Fibroblast of skin of right biceps (primary cell): ENCODE data around the gene RRBP1.
A peak's percentile ranks its signal among the peaks of the same experiment; 100 is the strongest.
"Not testable (repeated sequence)": the region's sequence is repeated elsewhere in the genome, so short reads cannot be mapped to it uniquely, and the experiment has no call there.

Experiments
- DNase-seq: peaks from one replicate; pipeline ENCODE4 v3.0.0-alpha.2; 2013

The RRBP1 gene

DNA sequence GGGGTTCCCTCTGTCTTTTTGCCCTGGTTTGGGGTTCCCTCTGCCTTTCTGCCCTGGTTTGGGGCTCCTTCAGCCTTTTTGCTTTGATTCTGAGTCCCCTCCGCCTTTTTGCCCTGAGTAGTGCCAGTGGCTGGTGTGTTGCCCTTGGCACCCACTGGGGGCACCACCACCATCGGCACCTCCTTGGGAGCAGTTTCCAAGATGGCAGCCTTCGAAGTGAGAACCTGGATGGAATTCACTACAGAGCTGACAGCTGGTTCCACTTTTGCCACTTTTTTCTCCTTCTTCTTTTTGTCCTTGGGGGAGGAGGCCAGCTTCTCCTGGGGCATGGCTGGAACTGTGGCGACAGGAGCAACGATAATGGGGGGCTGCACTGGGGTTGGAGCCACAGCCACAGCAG is 22.2 kb downstream of the RRBP1 start:
- no peak for DNase-seq

DNA sequence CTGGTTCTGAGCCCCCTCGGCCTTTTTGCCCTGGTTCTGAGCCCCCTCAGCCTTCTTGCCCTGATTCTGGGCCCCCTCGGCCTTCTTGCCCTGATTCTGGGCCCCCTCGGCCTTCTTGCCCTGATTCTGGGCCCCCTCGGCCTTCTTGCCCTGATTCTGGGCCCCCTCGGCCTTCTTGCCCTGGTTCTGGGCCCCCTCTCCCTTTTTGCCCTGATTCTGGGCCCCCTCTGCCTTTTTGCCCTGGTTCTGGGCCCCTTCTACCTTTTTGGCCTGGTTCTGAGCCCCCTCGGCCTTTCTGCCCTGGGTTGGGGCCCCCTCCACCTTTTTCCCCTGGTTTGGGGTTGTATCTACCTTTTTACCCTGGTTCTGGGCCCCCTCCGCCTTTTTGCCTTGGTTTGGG is 22.7 kb downstream of the RRBP1 start:
- DNase-seq = not testable (repeated sequence)

GRCh38 chr20:17658648-17658993 is 23.4 kb downstream of the RRBP1 start:
- no peak for DNase-seq

- no peak for DNase-seq
Measured at GRCh38 chr20:17657898-17658647, 24.0 kb downstream of the RRBP1 start.

GRCh38 chr20:17657079-17657825 is 24.8 kb downstream of the RRBP1 start:
- DNase-seq = no peak

GRCh38 chr20:17655865-17656479 is 26.1 kb downstream of the RRBP1 start:
- no peak for DNase-seq

DNA sequence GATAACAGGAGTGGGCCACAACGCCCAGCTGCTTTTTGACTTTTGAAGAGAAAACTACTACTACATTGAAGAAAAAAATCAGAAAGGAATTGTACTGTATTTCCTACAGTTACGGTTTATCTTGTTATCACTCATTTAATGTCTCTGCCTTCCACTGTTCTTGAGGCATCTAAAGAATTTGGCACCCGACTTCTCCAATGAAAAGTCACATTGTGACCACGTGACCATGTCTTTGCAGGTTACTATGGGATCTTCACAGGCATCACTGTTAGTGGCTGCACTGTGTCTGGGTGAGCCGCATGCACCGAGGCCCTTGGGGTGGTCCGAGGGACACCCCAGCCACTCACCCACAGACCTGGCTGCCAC is 26.8 kb downstream of the RRBP1 start:
- DNase-seq = peak; percentile 59

GRCh38 chr20:17654649-17655285 is 27.3 kb downstream of the RRBP1 start:
- DNase-seq = peak; percentile 68

DNA sequence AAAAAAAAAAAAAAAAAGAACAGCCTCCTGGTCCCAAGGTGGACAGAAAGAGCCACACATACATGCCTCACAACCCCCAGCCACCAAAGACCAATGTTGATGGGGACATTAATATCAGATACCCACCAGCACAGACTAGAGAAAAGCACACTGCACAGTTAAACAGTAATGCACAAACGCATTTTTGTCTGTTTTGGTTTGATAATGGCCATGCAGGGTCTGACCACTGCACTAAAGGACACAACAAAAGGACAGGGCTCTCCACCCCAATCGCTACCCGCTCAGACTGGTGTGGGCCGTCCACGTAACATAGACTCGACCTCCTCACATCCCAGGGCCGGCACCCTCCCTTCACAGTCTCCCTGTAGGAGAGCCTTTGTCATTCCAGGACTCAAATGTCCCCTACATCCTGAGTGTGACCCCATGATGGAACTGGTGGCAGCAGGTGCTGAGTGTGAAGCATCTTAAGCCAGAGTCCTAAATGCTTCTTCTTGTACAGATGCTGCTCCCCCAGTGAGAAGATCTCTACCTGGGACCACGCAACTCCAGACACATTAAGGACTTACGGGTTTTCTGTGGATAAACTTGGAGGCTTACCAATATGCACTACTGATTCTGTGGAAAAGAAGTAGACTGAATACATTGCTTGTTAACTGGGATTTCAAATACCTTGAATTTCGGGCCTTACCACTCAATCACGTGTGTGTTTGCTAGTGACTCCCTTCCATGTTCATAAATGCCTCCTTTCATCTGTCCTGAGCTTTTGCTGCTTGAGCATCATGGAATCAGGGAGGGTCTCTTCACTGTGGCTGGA is 28.0 kb downstream of the RRBP1 start:
- DNase-seq = no peak

- no peak for DNase-seq
Measured at GRCh38 chr20:17652411-17652810, 29.6 kb downstream of the RRBP1 start.

- DNase-seq = no peak
Measured at GRCh38 chr20:17651760-17652388, 30.2 kb downstream of the RRBP1 start.

DNA sequence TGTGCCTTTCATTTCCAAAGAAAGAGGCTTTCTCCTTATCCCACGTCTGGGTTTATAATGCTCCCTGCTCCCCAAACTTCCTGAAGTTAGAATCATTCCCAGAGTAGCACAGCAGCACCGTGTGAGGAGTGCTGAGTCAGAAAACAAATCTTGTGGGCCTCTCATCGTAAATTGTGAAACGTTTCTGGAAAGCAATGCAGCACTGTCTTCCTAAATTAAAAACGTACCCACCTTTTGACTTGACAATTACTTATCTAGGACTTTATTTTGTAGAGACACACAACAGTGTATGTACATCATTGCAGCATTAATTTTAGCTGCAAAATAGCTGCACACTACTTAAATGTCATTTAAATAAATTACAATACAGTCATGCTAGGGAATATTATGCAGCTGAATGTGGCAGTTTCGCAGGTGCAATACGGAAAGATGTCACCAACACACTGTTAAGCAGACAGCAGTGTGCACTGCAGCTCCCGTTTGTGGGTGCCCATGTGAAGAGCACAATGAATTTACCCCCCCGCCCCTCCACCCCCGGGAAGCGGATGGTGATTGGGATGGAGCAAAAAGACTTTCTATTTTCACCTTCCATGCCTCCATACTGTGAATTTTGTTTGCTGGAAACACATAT is 30.8 kb downstream of the RRBP1 start:
- DNase-seq = peak; percentile 43

DNA sequence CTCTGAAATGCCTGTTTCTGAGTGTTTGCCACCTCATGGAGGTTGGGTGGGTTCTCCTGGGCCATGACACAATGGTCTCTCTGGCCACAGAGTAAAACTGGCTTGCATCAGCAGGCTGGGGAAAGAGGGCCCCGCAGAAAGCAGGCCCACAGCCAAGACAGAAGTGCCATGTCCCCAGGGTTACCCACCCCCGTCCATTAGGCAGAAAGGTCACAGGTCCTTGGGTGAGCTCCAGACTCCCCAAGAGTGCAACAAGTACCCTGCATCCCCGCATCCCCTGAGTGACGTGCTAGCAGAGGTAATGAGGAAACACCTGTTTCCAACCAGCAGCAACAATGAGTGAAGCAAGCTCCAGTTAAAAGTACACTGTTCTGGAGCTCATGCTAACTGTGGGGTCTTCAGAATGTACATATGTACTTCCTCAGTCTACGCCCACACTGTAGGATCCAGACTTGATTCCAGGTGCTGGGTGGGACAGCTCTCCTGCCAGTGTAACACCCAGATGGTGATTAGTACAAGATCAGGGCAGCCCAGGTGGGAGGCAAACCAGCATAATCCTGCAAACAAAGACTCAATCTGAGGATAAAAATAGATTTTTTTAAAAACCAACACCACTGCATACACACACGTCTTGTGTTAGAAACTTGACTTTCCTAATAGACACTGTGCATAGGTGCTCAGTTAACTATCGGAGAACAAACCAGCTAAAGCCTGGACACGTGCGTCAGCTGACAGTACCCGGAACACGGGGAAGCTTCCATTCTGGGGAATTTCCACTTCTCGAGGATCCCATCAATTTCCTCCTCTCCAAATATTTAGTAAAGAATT is 31.5 kb downstream of the RRBP1 start:
- DNase-seq = no peak

DNA sequence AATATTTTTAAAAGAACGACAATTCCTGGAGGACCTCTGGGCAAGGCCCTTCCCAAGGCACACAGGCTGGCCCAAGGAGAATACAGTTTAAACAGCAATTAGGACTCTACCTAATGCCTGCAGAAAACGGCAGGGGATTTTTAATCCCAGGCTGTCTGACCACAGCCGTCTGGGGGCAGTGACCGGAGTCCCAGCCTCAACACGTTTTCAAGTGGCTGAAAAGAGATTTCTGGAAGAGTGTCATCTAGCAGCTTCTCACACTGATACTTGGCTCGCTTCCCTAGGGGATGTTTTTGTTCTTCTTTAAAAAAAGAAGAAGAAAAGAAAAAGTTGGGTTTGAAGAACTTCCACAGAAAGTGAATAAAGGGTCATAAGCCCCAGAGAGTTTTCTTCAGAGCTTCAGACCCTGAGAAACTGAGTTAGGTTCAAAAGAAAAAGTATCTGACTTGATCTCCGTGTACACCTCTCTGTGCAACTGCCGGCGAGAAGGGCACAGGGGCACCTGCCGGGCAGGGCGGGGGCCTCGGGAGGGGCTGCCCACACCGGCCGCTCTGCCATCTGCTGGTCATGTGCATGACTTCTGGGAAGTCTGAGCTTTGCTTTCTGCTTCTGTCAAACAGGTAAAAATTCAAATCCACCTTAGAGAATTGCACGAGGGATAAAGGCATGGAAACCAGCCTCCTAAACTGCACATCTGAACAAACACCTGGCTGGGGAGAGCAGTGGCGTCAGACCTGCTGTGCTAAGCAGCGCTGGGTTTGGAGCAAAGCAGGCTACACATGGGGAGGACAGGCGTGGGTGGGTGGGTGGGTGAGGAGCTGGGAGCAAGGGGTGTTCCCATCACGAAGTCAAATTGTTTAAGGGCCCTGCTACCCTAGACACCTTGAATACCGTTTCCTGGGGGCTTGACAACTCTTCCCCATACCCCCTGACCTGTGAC is 33.0 kb downstream of the RRBP1 start:
- no peak for DNase-seq

DNA sequence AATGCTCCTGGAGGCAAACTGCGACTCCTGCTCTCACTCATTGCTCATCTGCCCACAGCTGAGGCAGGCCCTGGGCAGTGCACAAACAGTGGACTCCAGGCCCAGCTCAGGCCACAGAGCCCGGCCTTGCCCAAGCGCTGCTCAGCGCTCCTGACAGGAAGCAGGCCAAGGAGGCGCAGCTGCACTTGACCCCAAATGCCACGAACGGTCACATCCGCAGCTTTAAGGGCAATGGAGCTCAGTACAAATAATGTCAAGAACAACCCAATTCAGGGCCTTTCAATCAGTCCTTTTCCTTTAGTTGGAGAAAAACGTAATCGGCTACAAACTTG is 33.8 kb downstream of the RRBP1 start:
- no peak for DNase-seq

GRCh38 chr20:17647391-17648314 is 34.4 kb downstream of the RRBP1 start:
- no peak for DNase-seq

DNA sequence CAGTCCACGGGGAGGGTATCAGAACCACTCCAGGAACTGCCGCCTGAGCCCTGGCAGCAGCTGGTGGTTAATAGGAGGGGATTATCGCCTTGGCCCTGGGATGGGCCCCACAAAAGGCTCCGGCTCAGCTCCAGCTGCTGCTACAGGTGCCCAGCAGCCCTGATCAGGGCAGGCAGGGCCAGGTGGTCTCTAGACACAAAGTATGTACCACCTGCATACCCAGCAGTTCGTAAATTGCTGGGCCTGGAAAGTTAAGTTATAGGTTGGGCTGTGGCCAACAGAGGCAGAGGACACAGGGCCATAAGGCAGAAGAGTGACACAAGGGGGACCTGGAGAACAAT is 35.1 kb downstream of the RRBP1 start:
- DNase-seq = no peak

- no peak for DNase-seq
Measured at GRCh38 chr20:17646209-17646960, 35.7 kb downstream of the RRBP1 start.
